K562 (cell line): Measurements from ENCODE around the gene KBTBD12. TPM values are rescaled to one million over a fixed set of nuclear protein-coding genes. Genes with fewer than 3 reads are reported as not detected.

Experiments used
- BHLHE40 ChIP-seq: IDR thresholded peaks from 2 replicates; pipeline ENCODE4 v1.6.1; 2011; ENCODE audit warnings: low read length, improper control_type of control experiment
- HDAC8 ChIP-seq: fragments of 450-650 bp; IDR thresholded peaks from 2 replicates; pipeline ENCODE4 v1.6.1; 2016; ENCODE audit warnings: mild to moderate bottlenecking, missing genetic modification characterization, moderate library complexity, missing compliant biosample characterization
- KDM2B ChIP-seq: fragments of 250-450 bp; sonication (Bioruptor Pico); IDR thresholded peaks from 2 replicates; pipeline ENCODE4 v1.8.0; 2021; ENCODE audit warnings: mild to moderate bottlenecking, moderate library complexity
- MAFG ChIP-seq: fragments of 450-650 bp; conservative IDR thresholded peaks from 2 replicates; pipeline ENCODE4 v1.6.1; 2016; ENCODE audit warnings: missing genetic modification characterization, missing compliant biosample characterization
- TBL1XR1 ChIP-seq, 2 experiments: IDR thresholded peaks; 2 replicates each; pipeline ENCODE4 v1.6.1; 2012; ENCODE audit warnings: improper control_type of control experiment in 2 of 2, low read length in 2 of 2, mild to moderate bottlenecking in 1 of 2
- ZNF384 ChIP-seq: IDR thresholded peaks from 2 replicates; pipeline ENCODE4 v1.6.1; 2012; ENCODE audit warnings: low read depth, low read length, improper control_type of control experiment
- polyA plus RNA-seq, 8 experiments: library from polyadenylated mRNA; depleted of rRNA in 4 of 8; stranded (reverse) in 5 of 8; unstranded in 3 of 8; fragments of >200 nt; fragmentation: Nextera tagmentation in 2 of 8; fragmentation: Illumina TruSeq in 1 of 8; extraction: Ambion mirVana in 2 of 8; extraction: Trizol in 1 of 8; gene quantifications; 2 replicates each; pipeline versions ENCODE4 v1.2.1 to v1.2.3, GENCODE V29; 2011 to 2014; ENCODE audit warnings: inconsistent platforms in 1 of 8, missing spikeins in 1 of 8
- total RNA-seq, 7 experiments: library from RNA; depleted of rRNA in 6 of 7; stranded (reverse); fragments of >200 nt in 6 of 7; fragmentation: Illumina TruSeq in 2 of 7; extraction: Trizol in 2 of 7; gene quantifications; 2 replicates each; pipeline versions ENCODE4 v1.2.1 to v1.2.3, GENCODE V29; 2011 to 2021; ENCODE audit warnings: low replicate concordance in 1 of 7
- TF ChIP-seq, protein P1 (sequence below): sonication (generic); formaldehyde crosslinking; IDR thresholded peaks from 2 replicates; pipeline ENCODE4 v1.8.0; 2022; ENCODE audit warnings: mild to moderate bottlenecking, missing genetic modification reagents
- TF ChIP-seq, protein P2 (sequence below): fragments of 450-650 bp; IDR thresholded peaks from 2 replicates; pipeline ENCODE4 v1.6.1; 2016

KBTBD12 gene
- total and polyA plus RNA-seq, 9 of the 15 experiments (the other 6 are each of a cell fraction or from before 2014, with no cell fraction given), result not detected

- TF ChIP-seq, protein P1, sequence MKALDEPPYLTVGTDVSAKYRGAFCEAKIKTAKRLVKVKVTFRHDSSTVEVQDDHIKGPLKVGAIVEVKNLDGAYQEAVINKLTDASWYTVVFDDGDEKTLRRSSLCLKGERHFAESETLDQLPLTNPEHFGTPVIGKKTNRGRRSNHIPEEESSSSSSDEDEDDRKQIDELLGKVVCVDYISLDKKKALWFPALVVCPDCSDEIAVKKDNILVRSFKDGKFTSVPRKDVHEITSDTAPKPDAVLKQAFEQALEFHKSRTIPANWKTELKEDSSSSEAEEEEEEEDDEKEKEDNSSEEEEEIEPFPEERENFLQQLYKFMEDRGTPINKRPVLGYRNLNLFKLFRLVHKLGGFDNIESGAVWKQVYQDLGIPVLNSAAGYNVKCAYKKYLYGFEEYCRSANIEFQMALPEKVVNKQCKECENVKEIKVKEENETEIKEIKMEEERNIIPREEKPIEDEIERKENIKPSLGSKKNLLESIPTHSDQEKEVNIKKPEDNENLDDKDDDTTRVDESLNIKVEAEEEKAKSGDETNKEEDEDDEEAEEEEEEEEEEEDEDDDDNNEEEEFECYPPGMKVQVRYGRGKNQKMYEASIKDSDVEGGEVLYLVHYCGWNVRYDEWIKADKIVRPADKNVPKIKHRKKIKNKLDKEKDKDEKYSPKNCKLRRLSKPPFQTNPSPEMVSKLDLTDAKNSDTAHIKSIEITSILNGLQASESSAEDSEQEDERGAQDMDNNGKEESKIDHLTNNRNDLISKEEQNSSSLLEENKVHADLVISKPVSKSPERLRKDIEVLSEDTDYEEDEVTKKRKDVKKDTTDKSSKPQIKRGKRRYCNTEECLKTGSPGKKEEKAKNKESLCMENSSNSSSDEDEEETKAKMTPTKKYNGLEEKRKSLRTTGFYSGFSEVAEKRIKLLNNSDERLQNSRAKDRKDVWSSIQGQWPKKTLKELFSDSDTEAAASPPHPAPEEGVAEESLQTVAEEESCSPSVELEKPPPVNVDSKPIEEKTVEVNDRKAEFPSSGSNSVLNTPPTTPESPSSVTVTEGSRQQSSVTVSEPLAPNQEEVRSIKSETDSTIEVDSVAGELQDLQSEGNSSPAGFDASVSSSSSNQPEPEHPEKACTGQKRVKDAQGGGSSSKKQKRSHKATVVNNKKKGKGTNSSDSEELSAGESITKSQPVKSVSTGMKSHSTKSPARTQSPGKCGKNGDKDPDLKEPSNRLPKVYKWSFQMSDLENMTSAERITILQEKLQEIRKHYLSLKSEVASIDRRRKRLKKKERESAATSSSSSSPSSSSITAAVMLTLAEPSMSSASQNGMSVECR (CRISPR knock-in tag), result no peak
- no peak for TF ChIP-seq TBL1XR1 (IDR thresholded peaks at IDR 0.05; ENCODE audit: low read length in 2 of 2)
- TF ChIP-seq ZNF384, result no peak
- no peak for TF ChIP-seq HDAC8 (tag)
- TF ChIP-seq, protein P2, sequence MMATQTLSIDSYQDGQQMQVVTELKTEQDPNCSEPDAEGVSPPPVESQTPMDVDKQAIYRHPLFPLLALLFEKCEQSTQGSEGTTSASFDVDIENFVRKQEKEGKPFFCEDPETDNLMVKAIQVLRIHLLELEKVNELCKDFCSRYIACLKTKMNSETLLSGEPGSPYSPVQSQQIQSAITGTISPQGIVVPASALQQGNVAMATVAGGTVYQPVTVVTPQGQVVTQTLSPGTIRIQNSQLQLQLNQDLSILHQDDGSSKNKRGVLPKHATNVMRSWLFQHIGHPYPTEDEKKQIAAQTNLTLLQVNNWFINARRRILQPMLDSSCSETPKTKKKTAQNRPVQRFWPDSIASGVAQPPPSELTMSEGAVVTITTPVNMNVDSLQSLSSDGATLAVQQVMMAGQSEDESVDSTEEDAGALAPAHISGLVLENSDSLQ, result no peak
- TF ChIP-seq KDM2B, result no peak
- TF ChIP-seq MAFG (tag), result no peak
- no peak for TF ChIP-seq BHLHE40
- TF ChIP-seq, all 486 proteins: peak for 0
These were observed 75.0 kb downstream of the KBTBD12 start (continued) for GRCh38 chr3:127990051-127990450.
